H1 (cell line): ENCODE data around the gene C1orf74.
A peak's percentile ranks its signal among the peaks of the same experiment; 100 is the strongest.

ENCODE experiments used
- CTCF ChIP-seq, 3 experiments: IDR thresholded peaks; 1 replicate in 2 of 3; 2 replicates in 1 of 3; pipeline versions ENCODE4 v1.5.1 to v1.6.1; 2011; ENCODE audit warnings: low read length in 3 of 3, mild to moderate bottlenecking in 3 of 3, inconsistent platforms in 2 of 3, low read depth in 1 of 3, moderate library complexity in 1 of 3; ENCODE audit not compliant: insufficient read depth in 1 of 3; ENCODE audit errors: control extremely low read depth in 1 of 3
- EP300 ChIP-seq, 2 experiments: IDR thresholded peaks; 1 replicate in 1 of 2; 2 replicates in 1 of 2; pipeline ENCODE4 v1.6.1; 2011 to 2012; ENCODE audit warnings: low read depth in 2 of 2, low read length in 2 of 2, mild to moderate bottlenecking in 2 of 2, borderline replicate concordance in 1 of 2, inconsistent platforms in 1 of 2, moderate library complexity in 1 of 2
- POLR2AphosphoS5 ChIP-seq: IDR thresholded peaks from 2 replicates; pipeline ENCODE4 v1.6.1; 2011; ENCODE audit warnings: low read depth, low read length
- RAD21 ChIP-seq, 2 experiments: IDR thresholded peaks in 1 of 2; conservative IDR thresholded peaks in 1 of 2; 2 replicates each; pipeline ENCODE4 v1.6.1; 2011; ENCODE audit warnings: low read depth in 2 of 2, low read length in 2 of 2, improper control_type of control experiment in 1 of 2, inconsistent platforms in 1 of 2, mild to moderate bottlenecking in 1 of 2, moderate library complexity in 1 of 2
- SP1 ChIP-seq: IDR thresholded peaks from 2 replicates; pipeline ENCODE4 v1.6.1; 2011; ENCODE audit warnings: low read depth, low read length

GRCh38 chr1:209805875-209806760 lies 21.8 kb upstream of the C1orf74 start, which contains the start of gene IRF6:
- no peak for TF ChIP-seq CTCF (IDR thresholded peaks at IDR 0.05; ENCODE audit: control extremely low read depth in 1 of 3, insufficient read depth in 1 of 3, low read depth in 1 of 3, low read length in 3 of 3)
- no peak for TF ChIP-seq RAD21 (IDR thresholded peaks at IDR 0.05 in 1 of 2, conservative IDR thresholded peaks at IDR 0.05 in 1 of 2; ENCODE audit: low read depth in 2 of 2, low read length in 2 of 2)
- peak; percentile 90 for TF ChIP-seq POLR2AphosphoS5
- TF ChIP-seq EP300 (IDR thresholded peaks at IDR 0.05; ENCODE audit: borderline replicate concordance in 1 of 2, low read depth in 2 of 2, low read length in 2 of 2) = no peak
- TF ChIP-seq SP1 = no peak; the same call in 1 of the 2 replicates
